ENCODE results near the gene TMEM175. TPM values are rescaled to one million over a fixed set of nuclear protein-coding genes. Genes with fewer than 3 reads are reported as not detected.

The TMEM175 gene
- total and polyA plus RNA-seq, 2 of the 4 experiments (the other 2 are of a cell fraction): 7.7 to 41.9 TPM

DNA sequence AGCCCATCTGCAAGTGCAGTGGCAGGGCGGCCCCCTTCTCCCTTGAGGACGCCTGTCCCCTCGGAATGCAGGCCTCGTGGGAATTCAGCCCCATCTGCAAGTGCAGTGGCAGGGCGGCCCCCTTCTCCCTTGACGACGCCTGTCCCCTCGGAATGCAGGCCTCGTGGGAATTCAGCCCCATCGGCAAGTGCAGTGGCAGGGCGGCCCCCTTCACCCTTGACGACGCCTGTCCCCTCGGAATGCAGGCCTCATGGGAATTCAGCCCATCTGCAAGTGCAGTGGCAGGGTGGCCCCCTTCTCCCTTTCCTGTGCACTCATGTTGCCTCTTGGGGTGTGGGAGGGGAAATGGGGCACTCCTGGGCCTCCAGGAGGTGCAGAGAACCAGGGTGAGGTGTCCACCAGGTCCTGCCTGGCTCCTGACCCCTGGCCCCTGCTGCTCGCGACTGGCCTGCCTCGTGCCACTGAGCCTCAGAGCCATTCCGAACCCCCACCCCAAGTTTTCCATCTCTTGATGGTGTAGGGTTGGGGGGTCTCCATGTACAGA is 67.7 kb downstream of the TMEM175 start:
- H3K36me3 ChIP-seq (ENCODE audit: control insufficient read depth, insufficient read depth, low read length): no peaks in the 10 kb centered on the region
- H3K9me1 ChIP-seq (ENCODE audit: insufficient read depth, low read length): no peaks in the 10 kb centered on the region
- H4K8ac ChIP-seq (ENCODE audit: low read depth in 2 of 2, low read length in 2 of 2): no peak overlapping the region
- H3K18ac ChIP-seq (ENCODE audit: low read depth, low read length): no peak overlapping the region
- TF ChIP-seq SMC3 (IDR thresholded peaks at IDR 0.05; ENCODE audit: low read depth, low read length): no peak
- no peak for TF ChIP-seq MAFK (IDR thresholded peaks at IDR 0.05; ENCODE audit: low read depth, low read length)
- TF ChIP-seq RAD21 (IDR thresholded peaks at IDR 0.05; ENCODE audit: low read length): no peak
- no peak for TF ChIP-seq BHLHE40 (IDR thresholded peaks at IDR 0.05; ENCODE audit: low read depth, low read length)
- TF ChIP-seq RCOR1 (IDR thresholded peaks at IDR 0.05; ENCODE audit: insufficient replicate concordance, low read length): no peak
- TF ChIP-seq CEBPB (IDR thresholded peaks at IDR 0.05; ENCODE audit: low read depth, low read length): no peak
- TF ChIP-seq, protein P1, sequence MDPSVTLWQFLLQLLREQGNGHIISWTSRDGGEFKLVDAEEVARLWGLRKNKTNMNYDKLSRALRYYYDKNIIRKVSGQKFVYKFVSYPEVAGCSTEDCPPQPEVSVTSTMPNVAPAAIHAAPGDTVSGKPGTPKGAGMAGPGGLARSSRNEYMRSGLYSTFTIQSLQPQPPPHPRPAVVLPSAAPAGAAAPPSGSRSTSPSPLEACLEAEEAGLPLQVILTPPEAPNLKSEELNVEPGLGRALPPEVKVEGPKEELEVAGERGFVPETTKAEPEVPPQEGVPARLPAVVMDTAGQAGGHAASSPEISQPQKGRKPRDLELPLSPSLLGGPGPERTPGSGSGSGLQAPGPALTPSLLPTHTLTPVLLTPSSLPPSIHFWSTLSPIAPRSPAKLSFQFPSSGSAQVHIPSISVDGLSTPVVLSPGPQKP (IDR thresholded peaks at IDR 0.05; ENCODE audit: borderline replicate concordance, low read depth, low read length): no peak
- TF ChIP-seq MXI1 (IDR thresholded peaks at IDR 0.05; ENCODE audit: borderline replicate concordance, low read depth, low read length): no peak
- no peak for TF ChIP-seq CHD1 (IDR thresholded peaks at IDR 0.05; ENCODE audit: low read depth, low read length)
- TF ChIP-seq, protein P2, sequence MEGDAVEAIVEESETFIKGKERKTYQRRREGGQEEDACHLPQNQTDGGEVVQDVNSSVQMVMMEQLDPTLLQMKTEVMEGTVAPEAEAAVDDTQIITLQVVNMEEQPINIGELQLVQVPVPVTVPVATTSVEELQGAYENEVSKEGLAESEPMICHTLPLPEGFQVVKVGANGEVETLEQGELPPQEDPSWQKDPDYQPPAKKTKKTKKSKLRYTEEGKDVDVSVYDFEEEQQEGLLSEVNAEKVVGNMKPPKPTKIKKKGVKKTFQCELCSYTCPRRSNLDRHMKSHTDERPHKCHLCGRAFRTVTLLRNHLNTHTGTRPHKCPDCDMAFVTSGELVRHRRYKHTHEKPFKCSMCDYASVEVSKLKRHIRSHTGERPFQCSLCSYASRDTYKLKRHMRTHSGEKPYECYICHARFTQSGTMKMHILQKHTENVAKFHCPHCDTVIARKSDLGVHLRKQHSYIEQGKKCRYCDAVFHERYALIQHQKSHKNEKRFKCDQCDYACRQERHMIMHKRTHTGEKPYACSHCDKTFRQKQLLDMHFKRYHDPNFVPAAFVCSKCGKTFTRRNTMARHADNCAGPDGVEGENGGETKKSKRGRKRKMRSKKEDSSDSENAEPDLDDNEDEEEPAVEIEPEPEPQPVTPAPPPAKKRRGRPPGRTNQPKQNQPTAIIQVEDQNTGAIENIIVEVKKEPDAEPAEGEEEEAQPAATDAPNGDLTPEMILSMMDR (conservative IDR thresholded peaks at IDR 0.05; ENCODE audit: low read depth, low read length): no peak
- no peak for TF ChIP-seq RFX5 (IDR thresholded peaks at IDR 0.05; ENCODE audit: low read depth, low read length)
- no peak for TF ChIP-seq MAZ (IDR thresholded peaks at IDR 0.05; ENCODE audit: borderline replicate concordance, low read depth, low read length)
- intact Hi-C loops (cut with micrococcal nuclease): no loop called here
- BruUV-seq (replicated peaks): no TSS peak
- in situ Hi-C loops (cut with MboI; ENCODE audit: low sequenced_read_pairs): no loop called here
- H4K20me1 ChIP-seq (ENCODE audit: insufficient read depth, low read length): peaks cover 11% of the 10 kb centered on the region
- no peak overlapping the region for H2BK120ac ChIP-seq (ENCODE audit: low read depth, low read length)
- no peak overlapping the region for H2AK5ac ChIP-seq (ENCODE audit: low read depth, low read length)
- H4K5ac ChIP-seq (ENCODE audit: low read depth, low read length): no peak overlapping the region
- H2AK9ac ChIP-seq (replicated peaks; ENCODE audit: low read depth, low read length, poor library complexity): no peak overlapping the region
- H3K27me3 ChIP-seq (ENCODE audit: control insufficient read depth, insufficient read depth, low read length): peaks cover 66% of the 10 kb centered on the region
- no peak overlapping the region for H3K4ac ChIP-seq (ENCODE audit: low read depth, low read length)
- ATAC-seq (ENCODE audit: low read depth): no peak
- no peak overlapping the region for H3K14ac ChIP-seq (replicated peaks; ENCODE audit: low read depth, low read length)
- H3K9me3 ChIP-seq (ENCODE audit: control insufficient read depth, insufficient read depth, low read length): no peaks in the 10 kb centered on the region; the same call in 1 of the 2 replicates
- POLR2A ChIA-PET (ENCODE audit: unreplicated experiment): no interaction called here
- H4K91ac ChIP-seq (ENCODE audit: insufficient read depth, low read depth, low read length): no peak overlapping the region
- no peak overlapping the region for H3K4me2 ChIP-seq (ENCODE audit: low read depth, low read length)
- no peak overlapping the region for H3K27ac ChIP-seq (ENCODE audit: insufficient read depth, low read length)
- no peak overlapping the region for H2BK15ac ChIP-seq (ENCODE audit: low read depth, low read length)
- no peak overlapping the region for H3K9ac ChIP-seq (ENCODE audit: low read depth, low read length)
- CTCF ChIA-PET: no interaction called here
- no peak overlapping the region for H2BK20ac ChIP-seq (ENCODE audit: low read depth, low read length)
- no peak overlapping the region for H2BK5ac ChIP-seq (ENCODE audit: low read depth, low read length, poor library complexity, severe bottlenecking)
- H3K79me1 ChIP-seq (ENCODE audit: low read depth in 1 of 2, low read length in 2 of 2): no peaks in the 10 kb centered on the region
- dilution Hi-C loops (cut with HindIII; ENCODE audit: low sequenced_read_pairs, unreplicated experiment): no loop called here
- 50% methylated on average over 4 of the region's 18 CpGs; no CpG with 5 or more reads in 1 of the 2 experiments for WGBS, 2 experiments (ENCODE audit: extremely low coverage in 2 of 2, insufficient read length in 1 of 2)
- no peak overlapping the region for H3K56ac ChIP-seq (ENCODE audit: extremely low read depth, insufficient read depth, low read length)
- no peak overlapping the region for H3K4me3 ChIP-seq (ENCODE audit: insufficient read depth, low read depth, low read length)
- no peak overlapping the region for H2AFZ ChIP-seq (replicated peaks; ENCODE audit: low read length, poor library complexity)
- H3K4me1 ChIP-seq (ENCODE audit: control insufficient read depth, insufficient read depth, low read length): peaks cover 4% of the 10 kb centered on the region; the same call in 1 of the 2 replicates
- no peak overlapping the region for H3K23ac ChIP-seq (ENCODE audit: low read depth, low read length)
- DNase-seq: no peak
